ENCODE measurements around the gene PLPP3.
A peak's percentile ranks its signal among the peaks of the same experiment; 100 is the strongest.
"Not testable (repeated sequence)": the region's sequence is repeated elsewhere in the genome, so short reads cannot be mapped to it uniquely, and the experiment has no call there.

Gene PLPP3

GRCh38 chr1:56578963-56579875 lies at the start of gene PLPP3:
TSS of gene PLPP3 (minus strand) at chr1:56579563. CDS start at chr1:56579016, 547 bp downstream.
- DNase-seq: peak; percentile 82

DNA sequence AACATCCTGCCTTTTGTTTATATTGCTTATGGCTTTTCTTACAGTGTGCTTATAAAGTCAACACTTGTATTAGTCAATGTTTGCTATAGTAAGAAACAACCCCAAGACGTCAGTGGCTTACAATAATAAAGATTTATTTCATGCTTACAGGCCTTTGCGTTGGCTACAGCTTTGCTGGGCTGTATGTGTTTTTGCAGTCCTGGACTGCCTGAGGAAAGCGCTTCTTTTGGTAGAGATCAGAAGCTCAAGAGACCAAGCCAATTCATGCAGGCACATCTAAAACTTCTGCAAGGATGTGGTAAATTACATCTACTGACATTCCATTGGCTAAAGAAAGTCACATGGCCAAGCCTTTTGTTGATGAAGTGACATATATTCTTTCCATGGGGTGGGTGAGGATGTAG lies 48.3 kb upstream of the PLPP3 start:
- DNase-seq: no peak

DNA sequence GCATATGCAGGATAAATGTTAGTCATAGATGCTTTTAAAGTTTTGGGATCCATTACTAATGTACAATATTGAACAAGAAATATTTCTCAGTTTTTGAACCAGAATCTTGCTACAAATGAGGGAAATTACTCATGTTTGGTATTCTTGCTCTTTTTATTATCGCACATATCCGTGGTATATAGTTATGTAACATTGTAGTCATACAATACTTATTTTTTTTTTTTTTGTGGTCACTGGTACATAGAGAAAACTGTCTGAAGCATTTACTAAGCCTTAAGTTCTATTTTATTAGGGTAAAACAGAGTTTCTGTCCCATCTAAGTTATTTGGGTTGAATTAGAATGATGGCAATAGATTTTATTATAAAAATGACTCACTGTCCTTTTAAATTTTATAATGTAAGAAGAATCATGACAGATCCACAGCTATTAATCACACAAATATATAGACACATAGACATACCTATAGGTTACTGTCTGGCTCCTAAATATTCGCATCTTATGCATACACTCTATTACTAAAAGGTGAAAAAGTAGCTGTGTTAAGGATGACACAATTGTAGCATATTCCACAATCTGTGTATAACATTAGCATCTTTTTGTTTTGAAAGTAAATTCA lies 47.8 kb upstream of the PLPP3 start:
- DNase-seq: no peak

GRCh38 chr1:56626546-56626945 lies 47.2 kb upstream of the PLPP3 start:
- no peak for DNase-seq

DNA sequence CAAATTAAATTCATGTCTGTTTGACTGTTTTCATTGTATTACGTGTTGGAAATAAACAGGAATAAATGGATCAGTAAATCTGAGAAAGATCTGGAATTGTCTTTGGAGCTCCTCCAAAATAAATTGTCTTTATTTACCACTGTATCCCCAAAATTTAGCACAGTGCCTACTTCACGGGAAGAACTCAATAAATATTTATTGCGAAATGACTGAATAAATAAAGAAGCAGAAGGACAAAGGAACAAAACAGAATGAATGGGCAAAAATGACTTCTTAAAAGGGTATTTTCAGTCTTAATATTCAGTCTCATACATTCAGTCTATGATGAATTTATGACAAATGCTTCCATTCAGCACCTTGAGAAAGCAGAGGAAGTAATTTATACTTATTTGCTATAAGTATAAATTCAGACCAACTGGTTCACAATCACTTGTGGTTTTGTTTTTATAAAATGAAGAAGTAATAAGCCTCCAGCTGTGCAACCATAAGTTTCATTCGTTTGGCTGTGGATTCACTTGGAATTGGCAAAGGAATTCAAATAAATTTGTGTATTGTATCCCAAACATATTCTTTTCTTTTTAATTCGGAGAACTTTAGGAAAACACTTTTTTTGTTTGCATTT lies 46.6 kb upstream of the PLPP3 start:
- no peak for DNase-seq

DNA sequence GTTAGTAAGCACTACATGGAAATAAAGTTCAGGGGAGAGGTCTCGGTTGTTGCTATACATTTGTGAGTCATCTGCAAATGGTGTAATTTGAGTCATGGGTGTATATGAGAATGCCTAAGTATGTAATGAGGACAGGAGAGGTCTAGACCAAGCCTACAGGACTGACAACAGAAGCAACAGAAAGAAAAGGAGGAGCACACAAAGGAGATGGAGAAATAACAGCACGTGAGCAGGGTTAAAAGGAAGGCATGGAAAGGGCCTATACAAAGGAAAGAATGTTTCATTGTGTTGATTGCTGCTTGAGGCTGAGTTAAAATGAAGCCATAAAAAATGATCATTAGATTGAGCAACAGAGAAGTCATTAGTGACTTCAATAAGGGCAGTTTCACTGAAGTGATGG lies 37.8 kb upstream of the PLPP3 start:
- DNase-seq: no peak

DNA sequence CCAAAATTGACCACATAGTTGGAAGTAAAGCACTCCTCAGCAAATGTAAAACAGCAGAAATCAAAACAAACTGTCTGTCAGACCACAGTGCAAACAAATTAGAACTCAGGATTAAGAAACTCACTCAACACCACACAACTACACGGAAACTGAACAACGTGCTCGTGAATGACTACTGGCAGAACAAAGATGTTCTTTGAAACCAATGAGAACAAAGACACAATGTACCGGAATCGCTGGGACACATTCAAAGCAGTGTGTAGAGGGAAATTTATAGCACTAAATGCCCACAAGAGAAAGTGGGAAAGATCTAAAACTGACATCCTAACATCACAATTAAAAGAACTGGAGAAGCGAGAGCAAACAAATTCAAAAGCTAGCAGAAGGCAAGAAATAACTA lies 31.4 kb upstream of the PLPP3 start:
- DNase-seq: not testable (repeated sequence)

DNA sequence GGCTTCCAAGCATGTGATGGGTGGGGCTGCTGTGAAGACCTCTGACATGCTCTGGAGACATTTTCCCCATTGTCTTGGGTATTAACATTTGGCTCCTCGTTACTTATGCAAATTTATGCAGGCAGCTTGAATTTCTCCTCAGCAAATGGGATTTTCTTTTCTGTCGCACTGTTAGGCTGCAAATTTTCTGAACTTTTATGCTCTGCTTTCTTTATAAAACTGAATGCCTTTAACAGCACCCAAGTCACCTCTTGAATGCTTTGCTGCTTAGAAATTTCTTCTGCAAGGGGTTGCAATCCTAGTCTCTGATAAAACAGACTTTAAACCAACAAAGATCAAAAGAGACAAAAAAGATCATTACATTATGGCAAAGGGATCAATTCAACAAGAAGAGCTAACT lies 30.7 kb upstream of the PLPP3 start:
- DNase-seq: not testable (repeated sequence)

DNA sequence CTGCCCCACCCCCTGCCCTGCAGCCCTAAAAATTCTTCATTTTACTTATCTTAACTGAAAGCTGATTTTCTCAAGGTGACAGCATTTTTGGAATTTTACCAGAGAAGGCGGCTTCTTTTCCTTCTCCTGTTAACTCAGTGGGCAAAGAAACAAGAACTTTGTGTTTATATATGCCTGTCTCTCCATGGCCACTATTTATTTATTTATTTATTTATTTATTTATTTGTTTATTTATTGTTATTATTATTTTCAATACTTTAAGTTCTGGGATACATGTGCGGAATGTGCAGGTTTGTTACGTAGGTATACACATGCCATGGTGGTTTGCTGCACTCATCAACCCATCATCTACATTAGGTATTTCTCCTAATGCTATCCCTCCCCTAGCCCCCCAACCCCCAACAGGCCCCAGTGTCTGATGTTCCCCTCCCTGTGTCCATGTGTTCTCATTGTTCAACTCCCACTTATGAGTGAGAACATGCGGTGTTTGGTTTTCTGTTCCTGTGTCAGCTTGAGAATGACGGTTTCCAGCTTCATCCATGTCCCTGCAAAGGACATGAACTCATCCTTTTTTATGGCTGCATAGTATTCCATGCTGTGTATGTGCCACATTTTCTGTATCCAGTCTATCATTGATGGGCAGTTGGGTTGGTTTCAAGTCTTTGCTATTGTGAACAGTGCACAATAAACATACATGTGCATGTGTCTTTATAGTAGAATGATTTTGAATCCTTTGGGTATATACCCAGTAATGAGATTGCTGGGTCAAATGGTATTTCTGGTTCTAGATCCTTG lies 16.2 kb upstream of the PLPP3 start:
- not testable (repeated sequence) for DNase-seq

GRCh38 chr1:56591909-56592308 lies 12.5 kb upstream of the PLPP3 start:
- no peak for DNase-seq

DNA sequence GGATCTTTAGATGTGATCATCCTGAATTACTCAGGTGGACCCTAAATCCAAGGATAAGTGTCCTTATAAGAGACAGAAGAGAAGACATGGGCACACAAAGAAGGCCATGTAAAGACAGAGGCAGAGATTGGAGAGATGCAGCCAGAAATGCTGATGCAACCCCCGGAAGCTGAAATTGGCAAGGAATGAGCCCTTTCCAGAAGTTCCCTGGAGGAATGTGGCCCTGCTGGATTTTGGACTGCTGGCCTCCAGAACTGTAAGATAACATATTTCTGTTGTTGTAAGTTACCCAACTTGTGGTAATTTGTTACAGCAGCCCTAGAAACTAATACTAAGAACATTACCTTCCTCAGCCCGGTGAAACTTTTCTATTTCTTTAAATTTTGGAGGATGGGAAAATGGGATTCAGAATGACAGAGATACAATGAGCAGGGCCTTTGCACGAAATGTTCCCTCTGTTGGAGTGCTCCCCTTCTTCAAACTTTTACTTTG lies 11.2 kb upstream of the PLPP3 start:
- DNase-seq: no peak

GRCh38 chr1:56589369-56589768 lies 10.0 kb upstream of the PLPP3 start:
- no peak for DNase-seq

GRCh38 chr1:56586502-56586901 lies 7.1 kb upstream of the PLPP3 start:
- DNase-seq: no peak

- DNase-seq: no peak
Observed at GRCh38 chr1:56585985-56586384, 6.6 kb upstream of the PLPP3 start.

GRCh38 chr1:56584910-56585528 lies 5.7 kb upstream of the PLPP3 start:
- DNase-seq: peak; percentile 73

DNA sequence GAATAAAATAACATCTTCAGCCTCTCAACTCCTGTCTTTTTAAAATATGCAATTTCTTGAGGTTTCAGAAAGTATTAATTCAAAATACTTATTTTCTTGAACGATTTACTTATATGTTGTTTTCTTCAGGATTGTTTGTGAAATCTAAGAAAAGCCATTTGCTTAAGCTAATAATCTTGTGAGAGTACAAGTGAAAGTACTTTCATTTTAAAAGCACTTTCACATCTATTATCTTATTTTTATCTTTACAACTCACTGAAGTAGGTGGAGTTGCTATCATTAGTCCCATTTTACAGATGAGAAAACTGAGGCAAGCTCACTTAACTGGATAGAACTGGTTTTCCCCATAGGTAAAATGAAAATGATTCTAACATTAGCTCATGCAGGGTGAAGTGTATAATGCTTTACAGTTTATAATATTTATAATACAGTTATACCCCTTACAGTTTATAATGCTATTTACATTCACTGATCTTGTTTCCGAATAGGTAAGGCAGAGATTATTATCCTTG lies 4.7 kb upstream of the PLPP3 start:
- no peak for DNase-seq

DNA sequence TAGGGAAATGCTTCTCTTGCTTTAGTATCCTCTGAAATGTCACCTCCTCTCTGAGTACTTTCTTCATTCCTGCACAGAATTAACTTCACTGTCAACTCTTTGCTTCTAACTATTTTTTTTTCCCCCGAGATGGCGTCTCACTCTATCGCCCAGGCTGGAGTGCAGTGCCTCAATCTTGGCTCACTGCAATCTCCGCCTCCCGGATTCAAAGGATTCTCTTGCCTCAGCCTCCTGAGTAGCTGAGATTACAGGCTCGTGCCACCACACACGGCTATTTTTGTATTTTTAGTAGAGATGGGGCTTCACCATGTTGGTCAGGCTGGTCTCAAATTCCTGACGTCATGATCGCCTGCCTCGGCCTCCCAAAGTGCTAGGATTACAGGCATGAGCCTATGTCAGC lies 1.4 kb upstream of the PLPP3 start:
- no peak for DNase-seq

GRCh38 chr1:56578138-56578962 lies 1.0 kb downstream of the PLPP3 start:
- DNase-seq: peak; percentile 51

DNA sequence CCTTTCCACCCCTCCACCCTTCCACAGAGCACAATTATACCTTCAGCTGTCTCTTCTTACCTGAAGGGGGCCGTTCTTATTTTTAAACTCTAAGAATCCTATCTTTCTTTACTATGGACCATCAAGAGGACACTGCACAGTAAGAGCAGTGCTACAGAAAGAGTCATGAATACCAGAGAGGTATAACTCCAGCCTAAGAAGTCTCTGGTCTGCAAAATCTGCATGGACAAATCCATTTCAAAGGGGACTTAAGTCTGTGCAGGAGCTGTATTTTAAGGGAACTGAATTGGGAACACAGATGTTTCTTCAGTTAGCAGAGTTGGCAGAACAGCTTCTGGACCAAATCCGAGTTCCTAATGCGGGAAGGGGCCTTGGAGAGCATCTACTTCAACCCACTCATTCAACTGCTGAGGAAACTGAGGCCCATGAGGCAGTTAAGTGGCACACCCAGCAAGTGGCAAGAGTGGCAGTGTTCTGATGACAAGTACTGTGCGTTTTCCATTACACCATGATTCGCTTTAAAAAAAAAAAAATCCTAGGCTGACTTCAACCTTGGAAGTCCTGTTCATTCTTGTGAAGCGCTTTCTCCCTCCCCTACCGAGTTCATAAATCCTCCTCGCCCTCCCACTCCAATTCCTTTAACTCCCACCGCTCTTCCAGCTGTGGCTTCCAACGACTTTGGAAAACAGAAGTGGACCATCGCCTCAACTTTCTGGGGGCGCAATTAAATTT lies 1.8 kb downstream of the PLPP3 start:
- no peak for DNase-seq

- DNase-seq: peak; percentile 34
Observed at GRCh38 chr1:56576880-56577405, 2.4 kb downstream of the PLPP3 start.
